H1 (cell line): Measurements from ENCODE around the gene ALG11. TPM values are rescaled to one million over a fixed set of nuclear protein-coding genes. Genes with fewer than 3 reads are reported as not detected.
A peak's percentile ranks its signal among the peaks of the same experiment; 100 is the strongest.

ENCODE experiments used
- CTCF ChIA-PET: fragments of 300-600 bp; sonication (Branson Sonifier 250); formaldehyde crosslinking; loops from one replicate; lab custom pipeline; 2021; ENCODE audit not compliant: partially characterized antibody; lab: Charles Lee
- POLR2A ChIA-PET: fragments of 300-600 bp; sonication (Branson Sonifier 250); formaldehyde crosslinking; loops from one replicate; lab custom pipeline; 2021; ENCODE audit warnings: inconsistent platforms; ENCODE audit not compliant: partially characterized antibody; lab: Charles Lee
- DNase-seq, 2 experiments: peaks; one replicate each; pipeline versions ENCODE4 v3.0.0 to v3.0.0-alpha.2; 2010 to 2022; ENCODE audit warnings: low spot score in 2 of 2, low read depth in 1 of 2, mixed read lengths in 1 of 2
- FAIRE-seq: peaks from 2 replicates; lab custom pipeline; 2011; peaks lifted over from hg19 to GRCh38; lab: Jason Lieb, UNC
- H2AFZ ChIP-seq: 2 replicates; pipeline ENCODE4 v1.8.1; 2012; ENCODE audit warnings: low read length, inconsistent platforms
- H2AK5ac ChIP-seq: 2 replicates; pipeline ENCODE4 v1.6.1; 2013; ENCODE audit warnings: low read depth, low read length
- H2BK120ac ChIP-seq: replicated peaks from 2 replicates; pipeline ENCODE3; 2013; ENCODE audit warnings: low read depth, low read length, inconsistent platforms
- H2BK12ac ChIP-seq: 2 replicates; pipeline ENCODE4 v1.6.1; 2013; ENCODE audit warnings: low read depth, low read length
- H2BK15ac ChIP-seq: 2 replicates; pipeline ENCODE4 v1.6.1; 2013; ENCODE audit warnings: low read length
- H2BK20ac ChIP-seq: 2 replicates; pipeline ENCODE4 v1.6.1; 2013; ENCODE audit warnings: low read length
- H2BK5ac ChIP-seq: 2 replicates; pipeline ENCODE4 v1.6.1; 2013; ENCODE audit warnings: low read depth, low read length
- H3K14ac ChIP-seq: 2 replicates; pipeline ENCODE4 v1.6.1; 2013; ENCODE audit warnings: inconsistent platforms; ENCODE audit not compliant: insufficient read length
- H3K18ac ChIP-seq: 2 replicates; pipeline ENCODE4 v1.6.1; 2013; ENCODE audit warnings: low read length; ENCODE audit errors: extremely low read depth
- H3K23ac ChIP-seq: 2 replicates; pipeline ENCODE4 v1.6.1; 2013; ENCODE audit warnings: inconsistent platforms; ENCODE audit not compliant: insufficient read length
- H3K23me2 ChIP-seq: 2 replicates; pipeline ENCODE4 v1.6.1; 2013; ENCODE audit warnings: low read depth, low read length
- H3K27ac ChIP-seq: 2 replicates; pipeline ENCODE4 v1.6.1; 2011; ENCODE audit warnings: low read depth, low read length, inconsistent platforms
- H3K27me3 ChIP-seq, 4 experiments: replicated peaks in 1 of 4; 1 replicate in 1 of 4; 2 replicates in 3 of 4; pipeline versions ENCODE4 v1.6.1 to v1.8.1; 2011 to 2013; ENCODE audit warnings: low read length in 3 of 4, mild to moderate bottlenecking in 3 of 4, inconsistent platforms in 2 of 4, mixed read lengths in 2 of 4, moderate library complexity in 1 of 4; ENCODE audit not compliant: control insufficient read depth in 3 of 4, insufficient read depth in 3 of 4; ENCODE audit errors: extremely low read depth in 1 of 4
- H3K36me3 ChIP-seq, 4 experiments: 2 replicates each; pipeline versions ENCODE4 v1.6.1 to v1.8.1; 2011 to 2013; ENCODE audit warnings: mild to moderate bottlenecking in 4 of 4, low read length in 3 of 4, moderate library complexity in 2 of 4, control low read depth in 1 of 4, inconsistent platforms in 1 of 4; ENCODE audit not compliant: insufficient read depth in 4 of 4, control insufficient read depth in 2 of 4
- H3K4ac ChIP-seq: replicated peaks from 2 replicates; pipeline ENCODE3; 2013; ENCODE audit warnings: low read length, low read depth, mixed read lengths, inconsistent platforms; ENCODE audit not compliant: insufficient read length
- H3K4me1 ChIP-seq, 4 experiments: replicated peaks in 1 of 4; 1 replicate in 1 of 4; 2 replicates in 3 of 4; pipeline versions ENCODE4 v1.6.1 to v1.8.1; 2011 to 2013; ENCODE audit warnings: low read length in 3 of 4, inconsistent platforms in 2 of 4, mixed read lengths in 1 of 4; ENCODE audit not compliant: insufficient read depth in 4 of 4, control insufficient read depth in 3 of 4
- H3K4me2 ChIP-seq, 2 experiments: 2 replicates each; pipeline versions ENCODE4 v1.6.1 to v1.8.1; 2011 to 2013; ENCODE audit warnings: low read depth in 2 of 2, low read length in 2 of 2, control low read depth in 1 of 2, inconsistent platforms in 1 of 2, mild to moderate bottlenecking in 1 of 2; ENCODE audit not compliant: insufficient read depth in 1 of 2
- H3K4me3 ChIP-seq, 4 experiments: fragments of 200-600, 300-600 bp in 1 of 4; sonication (generic), shearing (Covaris generic), sonication (Bioruptor Twin) in 1 of 4; 2 replicates each; pipeline versions ENCODE4 v1.5.1 to v1.8.1; 2011 to 2016; ENCODE audit warnings: low read length in 4 of 4, low read depth in 3 of 4, control low read depth in 2 of 4, inconsistent platforms in 2 of 4, mild to moderate bottlenecking in 2 of 4, mixed read lengths in 1 of 4, moderate library complexity in 1 of 4; ENCODE audit not compliant: insufficient read depth in 2 of 4; ENCODE audit errors: extremely low read depth in 1 of 4
- H3K56ac ChIP-seq: replicated peaks from 2 replicates; pipeline ENCODE3; 2013; ENCODE audit warnings: low read depth, mild to moderate bottlenecking, mixed read lengths, low read length, inconsistent platforms; ENCODE audit not compliant: insufficient read length
- H3K79me1 ChIP-seq: 2 replicates; pipeline ENCODE4 v1.6.1; 2013; ENCODE audit warnings: low read depth, low read length, control low read depth
- H3K79me2 ChIP-seq, 2 experiments: 2 replicates each; pipeline versions ENCODE4 v1.6.1 to v1.8.1; 2012 to 2013; ENCODE audit warnings: low read length in 2 of 2, mild to moderate bottlenecking in 2 of 2, inconsistent platforms in 1 of 2; ENCODE audit not compliant: insufficient read depth in 2 of 2, control insufficient read depth in 1 of 2
- H3K9ac ChIP-seq, 4 experiments: replicated peaks in 1 of 4; 1 replicate in 1 of 4; 2 replicates in 3 of 4; pipeline versions ENCODE4 v1.6.1 to v1.8.1; 2011 to 2013; ENCODE audit warnings: low read depth in 3 of 4, low read length in 3 of 4, control low read depth in 2 of 4, mild to moderate bottlenecking in 2 of 4, moderate library complexity in 2 of 4, inconsistent platforms in 1 of 4; ENCODE audit errors: extremely low read depth in 1 of 4
- H3K9me3 ChIP-seq, 2 experiments: 2 replicates each; pipeline versions ENCODE4 v1.6.1 to v1.8.1; 2012 to 2013; ENCODE audit warnings: mild to moderate bottlenecking in 2 of 2, moderate library complexity in 2 of 2, control low read depth in 1 of 2, inconsistent platforms in 1 of 2, low read depth in 1 of 2, low read length in 1 of 2, mixed read lengths in 1 of 2; ENCODE audit not compliant: insufficient read depth in 2 of 2
- H4K20me1 ChIP-seq, 2 experiments: replicated peaks in 1 of 2; 2 replicates each; pipeline versions ENCODE3 to v1.8.1; 2011 to 2013; ENCODE audit warnings: inconsistent platforms in 2 of 2, low read length in 2 of 2, mild to moderate bottlenecking in 1 of 2; ENCODE audit not compliant: insufficient read depth in 2 of 2, control insufficient read depth in 1 of 2
- H4K5ac ChIP-seq: 2 replicates; pipeline ENCODE4 v1.6.1; 2013; ENCODE audit warnings: low read length, low read depth, mixed read lengths, inconsistent platforms; ENCODE audit not compliant: insufficient read length
- H4K8ac ChIP-seq: 2 replicates; pipeline ENCODE4 v1.8.0; 2013; ENCODE audit warnings: mild to moderate bottlenecking, moderate library complexity, low read length, inconsistent platforms; ENCODE audit not compliant: insufficient read depth; ENCODE audit errors: extremely low read depth
- H4K91ac ChIP-seq: replicated peaks from 2 replicates; pipeline ENCODE3; 2013; ENCODE audit warnings: low read length, mixed read lengths, inconsistent platforms; ENCODE audit not compliant: insufficient read length
- BACH1 ChIP-seq: IDR thresholded peaks from 2 replicates; pipeline ENCODE4 v1.6.1; 2012; ENCODE audit warnings: low read length, improper control_type of control experiment
- RAD21 ChIP-seq, 2 experiments: IDR thresholded peaks in 1 of 2; conservative IDR thresholded peaks in 1 of 2; 2 replicates each; pipeline ENCODE4 v1.6.1; 2011; ENCODE audit warnings: low read depth in 2 of 2, low read length in 2 of 2, improper control_type of control experiment in 1 of 2, inconsistent platforms in 1 of 2, mild to moderate bottlenecking in 1 of 2, moderate library complexity in 1 of 2
- TBP ChIP-seq: IDR thresholded peaks from 2 replicates; pipeline ENCODE4 v1.6.1; 2011; ENCODE audit warnings: low read depth, low read length, improper control_type of control experiment
- WGBS, 2 experiments: shearing (Covaris generic) in 1 of 2; methylation state at CpG; one replicate each; pipeline versions ENCODE4 v1.1.6 to v1.1.7; 2013 to 2015; ENCODE audit warnings: low lambda C conversion rate in 2 of 2, mixed read lengths in 2 of 2, inconsistent platforms in 1 of 2, low coverage in 1 of 2, missing lambda C conversion rate in 1 of 2; ENCODE audit not compliant: insufficient replicate concordance in 2 of 2, insufficient coverage in 1 of 2, insufficient read length in 1 of 2; ENCODE audit errors: extremely low coverage in 1 of 2, missing lambda C conversion rate in 1 of 2; 5-methylcytosine and 5-hydroxymethylcytosine counted together
- polyA plus RNA-seq, 7 experiments: library from polyadenylated mRNA; depleted of rRNA in 3 of 7; stranded (reverse) in 5 of 7; unstranded in 2 of 7; fragments of >200 nt in 5 of 7; fragments of 200-250 nt in 2 of 7; gene quantifications; 1 replicate in 5 of 7; 2 replicates in 1 of 7; 4 replicates in 1 of 7; pipeline versions ENCODE4 v1.2.1 to v1.2.3, GENCODE V29; 2011 to 2013; ENCODE audit warnings: missing spikeins in 2 of 7, mixed read lengths in 2 of 7
- total RNA-seq: library from RNA; stranded (reverse); fragmentation: NEBNext Ultra II Directional; extraction: Animal tissue kit (Norgen Biotek cat#: 25700); gene quantifications from 2 replicates; pipeline ENCODE4 v1.2.1, GENCODE V29; 2021
- TF ChIP-seq, protein P1 (sequence below): IDR thresholded peaks from 2 replicates; pipeline ENCODE4 v1.6.1; 2012; ENCODE audit warnings: inconsistent platforms

The ALG11 gene
- total and polyA plus RNA-seq, 2 of the 8 experiments (the other 6 are each of a cell fraction or from before 2014, with no cell fraction given), result 5.2 to 39.9 TPM

DNA sequence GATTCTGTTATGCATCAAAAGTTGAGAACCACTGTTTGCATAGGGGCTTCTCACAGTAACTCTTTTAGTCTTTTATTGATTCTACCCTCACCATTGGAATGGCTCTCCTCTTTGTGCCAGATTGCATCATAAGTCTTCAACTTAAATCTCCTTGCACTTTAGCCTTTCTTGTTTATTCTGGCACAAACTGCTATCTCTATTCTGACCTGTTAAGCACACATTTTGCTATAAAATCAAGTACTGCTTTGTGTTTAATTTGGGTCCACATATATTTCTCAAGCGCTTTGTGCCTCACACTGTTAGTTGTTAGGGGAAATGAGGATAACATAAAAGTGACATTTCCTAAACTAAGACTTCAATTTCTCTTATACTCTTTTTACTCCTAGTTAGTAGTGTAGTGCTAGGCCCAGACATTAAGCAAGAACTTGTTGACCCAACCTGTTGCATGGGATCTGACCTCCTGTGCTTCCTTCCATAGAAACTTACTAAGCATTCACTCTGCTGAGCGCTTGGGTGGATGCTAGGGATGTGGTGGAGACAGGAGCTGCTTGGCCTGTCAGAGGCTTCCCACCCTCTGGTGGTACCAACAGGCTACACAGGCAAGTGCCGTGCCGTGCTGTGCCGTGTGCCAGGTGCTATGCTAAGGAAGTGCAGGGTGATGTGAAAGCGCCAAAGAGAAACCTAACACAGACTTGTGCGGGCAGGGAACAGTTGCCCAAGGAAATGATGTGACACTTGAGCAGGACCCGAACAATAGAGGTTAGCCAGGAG, 13.5 kb downstream of the ALG11 start:
- Histone ChIP-seq H3K4ac (no peak overlapping the region), H3K9me3 (peaks cover 12 to 14% of the 10 kb centered on the region in 2 experiments; a peak in 2 of 4 replicates), H3K14ac (no peak overlapping the region), H3K4me2 (no peak overlapping the region), H3K79me2 (peaks cover 0 to 12% of the 10 kb centered on the region in 2 experiments; a peak in 2 of 4 replicates), H2AK5ac (no peak overlapping the region), H3K27me3 (no peaks in the 10 kb centered on the region), H3K23ac (no peak overlapping the region), H2BK20ac (no peak overlapping the region), H2AFZ (no peak overlapping the region), H3K18ac (no peak overlapping the region), H3K4me3 (no peak overlapping the region), H4K91ac (no peak overlapping the region), H3K56ac (no peak overlapping the region), H3K27ac (no peak overlapping the region), H2BK15ac (no peak overlapping the region), H4K20me1 (no peaks in the 10 kb centered on the region), H4K5ac (no peak overlapping the region), H3K9ac (no peak overlapping the region), H3K36me3 (peaks cover 3 to 60% (median 36%) of the 10 kb centered on the region in 4 experiments; a peak in 7 of 8 replicates), H3K4me1 (no peaks in the 10 kb centered on the region), H2BK12ac (no peak overlapping the region), H3K79me1 (peaks cover 3% of the 10 kb centered on the region; the same call in 1 of the 2 replicates), H2BK5ac (no peak overlapping the region), H2BK120ac (no peak overlapping the region), H4K8ac (no peak overlapping the region), H3K23me2 (no peaks in the 10 kb centered on the region)
- WGBS, 2 experiments, result 87% methylated on average over 8 of the region's 8 CpGs; no CpG with 5 or more reads in 1 of the 2 experiments
- DNase-seq, result no peak
- ChIA-PET POLR2A (interaction anchor here (0.9 to 1.0 kb wide), 2 partner anchors 13 to 27 kb away, joined by 3 to 5 read pairs; partner anchors contain the start of gene ALG11), CTCF (interaction anchor here (0.7 to 2.4 kb wide), 6 partner anchors 13 to 102 kb away, joined by 3 to 7 read pairs (median 6); partner anchors contain the start of genes ALG11 and NEK5)
- FAIRE-seq, result no peak
- TF ChIP-seq RAD21 (IDR thresholded peaks at IDR 0.05 in 1 of 2, conservative IDR thresholded peaks at IDR 0.05 in 1 of 2; ENCODE audit: low read depth in 2 of 2, low read length in 2 of 2) (peak in 1 of 2 experiments; percentile 19; a peak in 1 of 4 replicates), BACH1 (no peak), TBP (no peak)
- TF ChIP-seq, protein P1, sequence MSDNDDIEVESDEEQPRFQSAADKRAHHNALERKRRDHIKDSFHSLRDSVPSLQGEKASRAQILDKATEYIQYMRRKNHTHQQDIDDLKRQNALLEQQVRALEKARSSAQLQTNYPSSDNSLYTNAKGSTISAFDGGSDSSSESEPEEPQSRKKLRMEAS, result peak; percentile 59; the same call in 1 of the 2 replicates
